ENCODE measurements around the gene FRY. TPM values are rescaled to one million over a fixed set of nuclear protein-coding genes. Genes with fewer than 3 reads are reported as not detected.
A peak's percentile ranks its signal among the peaks of the same experiment; 100 is the strongest.

FRY gene
- total RNA-seq, 1 donor from 2014 or later, result 112 TPM

GRCh38 chr13:32173881-32174280 is 142.3 kb downstream of the FRY start:
- no peak for DNase-seq (ENCODE audit: low spot score)

- no peak for DNase-seq (ENCODE audit: low spot score)
These were observed 142.8 kb downstream of the FRY start for GRCh38 chr13:32174366-32174765.

- DNase-seq (ENCODE audit: low spot score), result no peak
These were observed 143.7 kb downstream of the FRY start for GRCh38 chr13:32175307-32175706.

GRCh38 chr13:32175943-32176342 is 144.4 kb downstream of the FRY start:
- DNase-seq (ENCODE audit: low spot score), result no peak

GRCh38 chr13:32176696-32177095 is 145.1 kb downstream of the FRY start:
- DNase-seq (ENCODE audit: low spot score), result no peak

- no peak for DNase-seq (ENCODE audit: low spot score)
These were observed 147.2 kb downstream of the FRY start for GRCh38 chr13:32178763-32179162.

- DNase-seq (ENCODE audit: low spot score), result no peak
These were observed 148.1 kb downstream of the FRY start for GRCh38 chr13:32179708-32180107.

GRCh38 chr13:32187651-32188050 is 156.1 kb downstream of the FRY start:
- no peak for DNase-seq (ENCODE audit: low spot score)

GRCh38 chr13:32191452-32191998 is 160.0 kb downstream of the FRY start:
- DNase-seq (ENCODE audit: low spot score), result no peak

GRCh38 chr13:32195713-32196112 is 164.1 kb downstream of the FRY start:
- no peak for DNase-seq (ENCODE audit: low spot score)

- no peak for DNase-seq (ENCODE audit: low spot score)
These were observed 167.6 kb downstream of the FRY start for GRCh38 chr13:32199168-32199567.

- DNase-seq (ENCODE audit: low spot score), result no peak
These were observed 169.2 kb downstream of the FRY start for GRCh38 chr13:32200741-32201140.

- no peak for DNase-seq (ENCODE audit: low spot score)
These were observed 170.2 kb downstream of the FRY start for GRCh38 chr13:32201809-32202208.

- no peak for DNase-seq (ENCODE audit: low spot score)
These were observed 170.7 kb downstream of the FRY start for GRCh38 chr13:32202268-32202667.

GRCh38 chr13:32203221-32203620 is 171.6 kb downstream of the FRY start:
- DNase-seq (ENCODE audit: low spot score), result no peak

- DNase-seq (ENCODE audit: low spot score), result no peak
These were observed 172.2 kb downstream of the FRY start for GRCh38 chr13:32203736-32204135.

GRCh38 chr13:32205431-32206096 is 174.0 kb downstream of the FRY start:
- DNase-seq (ENCODE audit: low spot score), result peak; percentile 13

- no peak for DNase-seq (ENCODE audit: low spot score)
These were observed 174.6 kb downstream of the FRY start for GRCh38 chr13:32206097-32206740.

GRCh38 chr13:32208860-32209259 is 177.3 kb downstream of the FRY start:
- DNase-seq (ENCODE audit: low spot score), result no peak

GRCh38 chr13:32209652-32210051 is 178.1 kb downstream of the FRY start:
- DNase-seq (ENCODE audit: low spot score), result no peak

GRCh38 chr13:32210101-32210500 is 178.5 kb downstream of the FRY start:
- DNase-seq (ENCODE audit: low spot score), result no peak

- no peak for DNase-seq (ENCODE audit: low spot score)
These were observed 180.2 kb downstream of the FRY start for GRCh38 chr13:32211813-32212212.

- no peak for DNase-seq (ENCODE audit: low spot score)
These were observed 180.8 kb downstream of the FRY start for GRCh38 chr13:32212421-32212820.

Data from mucosa of gallbladder (tissue), 1 donor.